Endometrial microvascular endothelial cells (primary cell): Measurements from ENCODE around the gene KCTD2. TPM values are rescaled to one million over a fixed set of nuclear protein-coding genes. Genes with fewer than 3 reads are reported as not detected.
"Not testable (repeated sequence)": the region's sequence is repeated elsewhere in the genome, so short reads cannot be mapped to it uniquely, and the experiment has no call there.

Source experiments
- in situ Hi-C: cut with HindIII; loops from 2 replicates; pipeline ENCODE4 v1.10.0; 2017; ENCODE audit warnings: low sequenced_read_pairs, low pct_unique_long_range_greater_than_20kb; ENCODE audit errors: inconsistent ontology term
- total RNA-seq: library from RNA; depleted of rRNA; stranded (reverse); fragments of >200 nt; gene quantifications from one replicate; pipeline ENCODE4 v1.2.3, GENCODE V29; 2015; ENCODE audit errors: inconsistent ontology term

Gene KCTD2
- total RNA-seq, 1 donor from 2014 or later, result 21.4 TPM

DNA sequence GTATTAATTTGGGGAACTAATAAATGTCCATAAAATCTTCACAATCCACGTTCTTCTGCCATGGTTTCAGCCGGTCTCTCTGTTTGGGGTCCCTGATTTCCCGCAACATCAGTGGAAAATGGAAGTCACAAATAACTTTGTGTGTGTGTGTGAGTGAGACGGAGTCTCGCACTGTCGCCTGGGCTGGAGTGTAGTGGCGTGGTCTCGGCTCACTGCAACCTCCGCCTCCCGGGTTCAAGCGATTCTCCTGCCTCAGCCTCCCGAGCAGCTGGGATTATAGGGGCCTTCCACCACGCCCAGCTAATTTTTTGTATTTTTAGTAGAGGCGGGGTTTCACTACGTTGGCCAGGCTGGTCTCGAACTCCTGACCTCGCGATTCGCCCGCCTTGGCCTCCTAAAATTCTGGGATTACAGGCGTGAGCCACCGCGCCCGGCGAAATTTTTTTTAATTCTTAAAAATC is 1.0 kb upstream of the KCTD2 start:
- in situ Hi-C loops, result not testable (repeated sequence)

GRCh38 chr17:75047398-75048098 is 523 bp downstream of the KCTD2 start:
- in situ Hi-C loops, result no loop called here

DNA sequence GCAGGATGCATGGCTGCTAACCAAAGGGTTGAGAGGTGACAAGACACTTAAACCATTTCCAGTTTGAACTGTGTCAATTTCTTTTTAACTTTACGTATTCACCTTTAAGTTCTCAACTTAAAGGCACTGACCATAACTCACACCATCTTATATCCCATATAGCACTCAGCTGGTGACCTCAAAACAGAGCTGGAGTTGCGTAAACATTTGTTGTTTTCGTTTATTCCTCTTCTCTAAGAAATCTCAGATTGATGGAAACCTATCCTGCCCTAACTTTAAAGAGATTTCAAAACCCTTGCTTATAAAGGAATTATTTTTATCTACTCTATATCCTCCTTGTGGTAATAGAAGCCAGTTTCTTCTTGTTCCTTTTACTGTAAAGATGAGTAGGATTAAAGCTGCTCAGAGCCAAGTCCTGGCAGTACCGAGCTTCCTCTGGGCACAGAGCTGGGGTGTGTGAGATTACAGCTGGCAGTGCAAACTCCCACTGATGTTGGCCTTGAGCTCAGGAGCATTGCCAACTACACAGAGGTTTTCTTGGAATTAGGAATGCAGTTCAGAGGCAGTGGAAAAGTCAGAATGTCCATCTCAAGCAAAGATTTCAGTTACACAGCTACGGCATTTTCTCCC is 1.3 kb downstream of the KCTD2 start:
- in situ Hi-C loops, result no loop called here

DNA sequence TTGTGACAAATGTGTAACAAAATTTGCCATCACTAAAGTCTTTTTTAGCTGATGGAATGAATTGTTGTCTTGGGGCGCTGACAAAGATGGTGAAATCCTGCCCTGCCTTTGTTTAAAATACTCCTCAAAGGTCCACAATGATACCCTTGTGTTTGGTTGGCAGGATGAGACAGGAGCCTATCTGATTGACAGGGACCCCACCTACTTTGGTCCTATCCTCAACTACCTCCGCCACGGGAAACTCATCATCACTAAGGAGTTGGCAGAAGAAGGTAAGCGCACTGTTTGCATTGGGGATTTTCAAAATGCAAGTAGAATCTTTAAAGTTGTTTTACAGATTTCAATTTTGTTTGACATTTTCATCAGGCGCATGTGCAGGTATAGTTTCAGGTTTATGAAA is 2.0 kb downstream of the KCTD2 start:
- in situ Hi-C loops, result no loop called here

GRCh38 chr17:75049706-75050105 is 2.7 kb downstream of the KCTD2 start:
- in situ Hi-C loops, result loop anchor here (25.0 kb wide), 1 partner anchor 163 kb away; the partner anchor contains the start of gene NUP85

DNA sequence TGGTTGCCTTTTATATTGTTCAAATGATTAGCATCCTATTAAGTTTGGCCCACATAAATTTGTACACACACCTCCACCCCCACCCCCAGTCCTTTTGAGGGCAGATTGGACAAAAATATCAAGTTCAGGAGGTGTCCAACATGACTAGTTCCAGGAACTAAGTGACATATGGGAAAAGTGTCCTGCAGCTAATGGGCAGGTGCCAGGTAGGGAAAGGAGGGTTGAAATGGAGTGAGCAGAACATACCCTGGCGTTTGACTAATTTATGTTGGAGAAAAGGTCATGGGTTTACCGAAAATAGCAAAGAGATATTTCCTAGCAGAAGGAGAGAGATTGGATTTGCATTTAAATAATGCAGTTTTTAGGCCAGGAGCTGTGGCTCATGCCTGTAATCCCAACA is 4.9 kb downstream of the KCTD2 start:
- in situ Hi-C loops, result loop anchor here (25.0 kb wide), 1 partner anchor 160 kb away; the partner anchor contains the start of gene NUP85

DNA sequence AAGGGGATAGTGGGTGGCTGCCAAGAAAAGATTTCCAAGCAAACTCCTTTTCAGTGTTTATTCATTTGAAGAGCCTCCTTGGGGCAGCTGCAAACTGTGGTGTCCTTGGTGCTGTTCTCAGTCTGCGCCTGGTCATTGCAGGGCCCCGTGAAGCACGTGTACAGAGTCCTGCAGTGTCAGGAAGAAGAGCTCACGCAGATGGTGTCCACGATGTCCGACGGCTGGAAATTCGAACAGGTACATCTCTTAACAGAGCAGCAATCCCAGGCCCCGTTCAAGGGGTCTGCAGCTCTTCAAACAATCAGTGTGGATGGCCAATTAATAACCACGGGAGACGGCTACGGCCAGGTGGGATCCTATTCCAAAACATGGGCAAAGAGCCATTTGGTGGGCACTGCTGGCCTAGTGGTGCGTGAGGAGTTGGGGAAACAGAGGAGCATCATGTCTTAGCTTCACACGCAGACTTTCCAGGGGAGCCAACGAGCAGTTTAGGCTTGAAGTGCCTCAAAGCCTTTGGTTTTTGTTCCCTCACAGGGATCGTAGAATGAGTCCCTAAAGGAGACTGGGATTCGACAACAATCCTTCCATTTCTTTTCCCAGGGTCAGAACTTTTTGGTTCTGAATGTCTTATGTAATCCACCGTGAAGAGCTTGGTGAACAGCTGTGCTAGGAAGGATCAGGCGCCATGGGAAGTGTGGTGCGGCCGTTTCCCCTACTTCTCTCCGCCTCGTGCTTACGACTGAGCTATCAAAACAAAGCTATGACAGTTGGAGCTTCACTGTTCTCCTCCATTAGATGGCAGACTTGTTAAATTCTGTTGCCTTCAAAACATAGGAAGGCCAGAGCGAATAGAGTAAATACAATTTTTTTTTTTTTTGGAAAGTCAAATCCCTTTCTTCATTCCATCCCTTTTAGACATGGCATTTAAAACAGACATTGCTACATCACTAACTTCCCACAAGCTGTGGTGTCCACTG is 12.6 kb downstream of the KCTD2 start:
- in situ Hi-C loops, result loop anchor here (25.0 kb wide), 1 partner anchor 153 kb away; the partner anchor contains the start of gene NUP85

- in situ Hi-C loops, result loop anchor here (25.0 kb wide), 1 partner anchor 152 kb away; the partner anchor contains the start of gene NUP85
Observed at GRCh38 chr17:75060434-75061054, 13.5 kb downstream of the KCTD2 start.

DNA sequence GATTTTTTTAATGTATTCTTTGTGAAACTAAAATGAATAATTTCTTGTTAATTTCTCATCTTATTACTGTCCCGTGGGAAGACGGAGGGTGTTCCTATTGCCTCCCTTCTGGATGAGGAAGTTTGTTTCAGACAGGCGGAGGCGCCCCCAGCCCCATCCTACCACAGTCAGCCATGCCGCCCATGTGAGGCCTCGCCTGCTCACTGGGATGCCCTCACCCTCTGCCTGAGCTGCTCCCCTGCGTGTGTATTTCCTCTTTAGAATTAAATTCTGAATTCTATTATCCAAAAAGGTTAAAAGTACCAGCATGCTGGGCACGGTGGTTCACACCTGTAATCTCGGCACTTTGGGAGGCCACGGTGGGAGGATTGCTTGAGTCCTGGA is 14.0 kb downstream of the KCTD2 start:
- in situ Hi-C loops, result loop anchor here (25.0 kb wide), 1 partner anchor 151 kb away; the partner anchor contains the start of gene NUP85

GRCh38 chr17:75061618-75062017 is 14.6 kb downstream of the KCTD2 start:
- in situ Hi-C loops, result loop anchor here (25.0 kb wide), 1 partner anchor 151 kb away; the partner anchor contains the start of gene NUP85

DNA sequence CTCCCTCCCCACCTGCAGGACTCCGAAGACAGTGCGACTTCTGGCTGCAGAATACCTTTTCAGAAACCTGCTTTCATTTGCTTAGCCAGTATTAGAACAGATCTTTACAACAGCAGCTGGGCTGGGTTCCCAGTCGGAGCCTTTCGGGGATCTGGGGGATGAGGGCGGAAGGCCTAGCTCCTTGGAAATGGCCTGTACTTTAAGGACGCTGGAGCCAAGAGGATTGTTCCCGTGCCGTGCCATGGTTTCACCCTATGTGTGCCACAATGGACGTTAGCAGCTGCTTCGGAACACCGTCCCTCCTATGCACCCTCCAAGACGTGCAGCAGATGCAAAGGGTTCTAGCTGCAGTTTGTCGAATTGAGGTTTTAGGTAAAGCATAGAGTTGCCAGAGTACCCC is 16.2 kb downstream of the KCTD2 start:
- in situ Hi-C loops, result loop anchor here (25.0 kb wide), 1 partner anchor 149 kb away; the partner anchor contains the start of gene NUP85

DNA sequence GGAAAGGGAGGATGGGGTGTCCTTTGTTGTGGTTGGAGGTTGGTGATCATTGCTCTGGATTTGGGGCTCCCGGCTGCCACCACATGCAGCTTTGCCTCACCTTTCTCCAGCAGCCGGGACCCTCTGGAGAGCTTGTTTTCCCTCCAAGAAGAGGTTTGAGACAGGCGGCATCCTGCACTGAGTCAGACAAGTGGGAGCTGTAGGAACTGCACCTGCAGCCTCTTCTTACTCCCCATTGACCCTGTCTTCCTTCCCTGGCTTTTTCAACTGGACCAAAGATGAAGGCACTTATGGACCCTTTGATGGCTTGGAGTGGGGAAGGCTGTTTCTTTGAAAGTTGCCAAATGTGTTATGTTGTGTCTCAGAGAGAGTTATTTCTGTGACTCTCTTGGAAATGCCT is 16.6 kb downstream of the KCTD2 start:
- in situ Hi-C loops, result loop anchor here (25.0 kb wide), 1 partner anchor 149 kb away; the partner anchor contains the start of gene NUP85

GRCh38 chr17:75064040-75064439 is 17.0 kb downstream of the KCTD2 start:
- in situ Hi-C loops, result loop anchor here (25.0 kb wide), 1 partner anchor 148 kb away; the partner anchor contains the start of gene NUP85

GRCh38 chr17:75064460-75064859 is 17.4 kb downstream of the KCTD2 start:
- in situ Hi-C loops, result loop anchor here (25.0 kb wide), 1 partner anchor 148 kb away; the partner anchor contains the start of gene NUP85

DNA sequence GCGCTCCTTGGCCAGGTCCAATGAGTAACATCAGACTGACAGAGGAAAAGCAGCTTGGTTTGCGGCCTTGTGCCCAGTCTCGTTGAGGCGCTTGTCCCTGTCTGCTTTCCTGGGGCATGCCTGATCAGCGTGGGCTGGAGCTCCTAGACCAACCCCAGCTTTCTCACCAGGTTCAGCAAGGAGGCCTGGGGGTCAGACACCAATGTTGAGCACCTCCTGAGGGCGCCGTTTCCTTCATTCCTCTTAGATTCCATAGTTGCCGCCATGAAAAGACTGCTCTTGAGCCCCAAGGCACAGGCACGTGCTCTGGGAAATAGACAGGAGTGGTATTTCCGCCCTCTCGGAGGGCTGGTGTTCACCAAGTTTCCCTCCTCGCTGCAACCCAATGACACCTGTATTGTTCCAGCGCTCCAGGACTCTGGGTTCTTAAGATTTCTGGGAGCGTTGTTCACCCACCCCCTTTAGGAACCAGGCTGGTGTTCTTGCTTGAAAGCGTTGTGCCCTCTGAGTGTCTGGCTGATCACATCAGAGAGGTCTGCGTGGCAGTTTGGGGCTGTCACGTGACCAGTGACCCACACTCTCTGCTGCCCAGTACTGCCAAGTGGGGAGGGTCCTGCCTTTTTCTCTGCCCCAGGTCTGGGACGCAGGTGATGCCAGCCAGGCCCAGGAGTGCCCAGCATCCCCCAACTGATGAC is 18.0 kb downstream of the KCTD2 start:
- in situ Hi-C loops, result loop anchor here (25.0 kb wide), 1 partner anchor 147 kb away; the partner anchor contains the start of gene NUP85

GRCh38 chr17:75065562-75066151 is 18.6 kb downstream of the KCTD2 start:
- in situ Hi-C loops, result loop anchor here (25.0 kb wide), 1 partner anchor 147 kb away; the partner anchor contains the start of gene NUP85

DNA sequence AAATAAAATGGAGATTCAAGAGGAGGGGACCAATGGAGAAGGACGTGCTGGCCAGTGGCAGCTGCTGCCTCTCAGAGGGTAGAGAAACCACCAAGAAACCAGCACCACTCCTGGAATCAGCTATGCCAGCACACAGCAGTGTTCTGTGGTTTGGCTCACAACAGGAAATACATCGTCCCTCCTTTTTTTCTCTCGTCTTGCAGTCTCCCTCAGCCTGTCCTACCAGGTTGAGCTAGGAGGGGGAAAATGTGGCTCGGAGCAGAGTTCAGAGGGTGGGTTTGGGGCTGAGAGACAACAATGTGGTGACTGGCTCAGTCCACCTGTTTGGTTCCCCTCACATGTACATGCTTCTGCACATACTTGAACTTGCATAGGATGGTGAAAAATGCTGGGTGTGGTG is 20.8 kb downstream of the KCTD2 start:
- in situ Hi-C loops, result loop anchor here (25.0 kb wide), 1 partner anchor 144 kb away; the partner anchor contains the start of gene NUP85
